GM10847 (cell line): Measurements from ENCODE around the gene PNPO.

Source experiments
- POLR2A ChIP-seq: IDR thresholded peaks from 2 replicates; pipeline ENCODE4 v1.6.1; 2011; ENCODE audit not compliant: insufficient read length; ENCODE audit errors: extremely low read depth

Gene PNPO

GRCh38 chr17:47942568-47942967 lies 1.2 kb downstream of the PNPO start:
- TF ChIP-seq POLR2A: no peak

GRCh38 chr17:47945080-47945479 lies 3.7 kb downstream of the PNPO start:
- no peak for TF ChIP-seq POLR2A

- TF ChIP-seq POLR2A: no peak
Measured at GRCh38 chr17:47945529-47946508, 4.4 kb downstream of the PNPO start.

GRCh38 chr17:47946516-47946915 lies 5.1 kb downstream of the PNPO start:
- no peak for TF ChIP-seq POLR2A

- no peak for TF ChIP-seq POLR2A
Measured at GRCh38 chr17:47946929-47947397, 5.6 kb downstream of the PNPO start.

- no peak for TF ChIP-seq POLR2A
Measured at GRCh38 chr17:47948706-47949196, 7.4 kb downstream of the PNPO start.

GRCh38 chr17:47949197-47949759 lies 7.9 kb downstream of the PNPO start:
- TF ChIP-seq POLR2A: no peak

- TF ChIP-seq POLR2A: no peak
Measured at GRCh38 chr17:47949946-47950345, 8.6 kb downstream of the PNPO start.

GRCh38 chr17:47950448-47950847 lies 9.1 kb downstream of the PNPO start:
- no peak for TF ChIP-seq POLR2A

- no peak for TF ChIP-seq POLR2A
Measured at GRCh38 chr17:47952171-47953021, 11.0 kb downstream of the PNPO start.

- TF ChIP-seq POLR2A: no peak
Measured at GRCh38 chr17:47953909-47954308, 12.5 kb downstream of the PNPO start.

- TF ChIP-seq POLR2A: no peak
Measured at GRCh38 chr17:47955497-47956461, 14.4 kb downstream of the PNPO start.

- TF ChIP-seq POLR2A: no peak
Measured at GRCh38 chr17:47956791-47957590, 15.6 kb downstream of the PNPO start.

GRCh38 chr17:47957591-47958490 lies 16.5 kb downstream of the PNPO start, which contains the start of gene PRR15L:
TSS of gene PRR15L (minus strand) at chr17:47957883. CDS start at chr17:47953234, 4,649 bp downstream.
- no peak for TF ChIP-seq POLR2A
